T-helper 1 cell treated with Interleukin-12 subunit alpha and Interleukin-12 subunit beta and Interleukin-4 antibody, amounts not matched to agents 30 ng/mL and 1 ng/mL, for 36 hours (primary cell): ENCODE measurements around the gene MRTFB. TPM values are rescaled to one million over a fixed set of nuclear protein-coding genes. Genes with fewer than 3 reads are reported as not detected.

Experiments
- intact Hi-C: fragments of 100-400 bp; cut with micrococcal nuclease; formaldehyde crosslinking; loops from one replicate; pipeline ENCODE4 v1.15.1; 2024
- total RNA-seq: library from RNA; stranded (reverse); gene quantifications from 2 replicates; pipeline ENCODE4 v1.2.3, GENCODE V29; 2022

Gene MRTFB
- total RNA-seq, 1 donor from 2014 or later, result 21.6 TPM

- intact Hi-C loops, result no loop called here
Measured at GRCh38 chr16:14225457-14225856, 154.3 kb downstream of the MRTFB start.

- intact Hi-C loops, result no loop called here
Measured at GRCh38 chr16:14232106-14232864, 161.2 kb downstream of the MRTFB start.

GRCh38 chr16:14236401-14236800 is 165.3 kb downstream of the MRTFB start:
- intact Hi-C loops, result no loop called here

- intact Hi-C loops, result no loop called here
Measured at GRCh38 chr16:14238756-14239155, 167.6 kb downstream of the MRTFB start.

- intact Hi-C loops, result no loop called here
Measured at GRCh38 chr16:14239791-14240190, 168.7 kb downstream of the MRTFB start.

- intact Hi-C loops, result no loop called here
Measured at GRCh38 chr16:14240219-14240843, 169.2 kb downstream of the MRTFB start.

GRCh38 chr16:14240964-14241363 is 169.8 kb downstream of the MRTFB start:
- intact Hi-C loops, result no loop called here

GRCh38 chr16:14241631-14242030 is 170.5 kb downstream of the MRTFB start:
- intact Hi-C loops, result no loop called here

- intact Hi-C loops, result no loop called here
Measured at GRCh38 chr16:14242769-14243168, 171.7 kb downstream of the MRTFB start.

GRCh38 chr16:14244196-14245010 is 173.3 kb downstream of the MRTFB start:
- intact Hi-C loops, result no loop called here

GRCh38 chr16:14248791-14249190 is 177.7 kb downstream of the MRTFB start:
- intact Hi-C loops, result loop anchor here (1.0 kb wide), 5 partner anchors 37 to 352 kb away; no protein-coding TSS in a partner anchor

GRCh38 chr16:14249291-14250032 is 178.3 kb downstream of the MRTFB start:
- intact Hi-C loops, result loop anchor here (1.0 kb wide), 5 partner anchors 36 to 351 kb away; no protein-coding TSS in a partner anchor

- intact Hi-C loops, result no loop called here
Measured at GRCh38 chr16:14251419-14251818, 180.3 kb downstream of the MRTFB start.

- intact Hi-C loops, result no loop called here
Measured at GRCh38 chr16:14252860-14253259, 181.7 kb downstream of the MRTFB start.

GRCh38 chr16:14263011-14263410 is 191.9 kb downstream of the MRTFB start:
- intact Hi-C loops, result no loop called here

GRCh38 chr16:14263769-14264168 is 192.7 kb downstream of the MRTFB start:
- intact Hi-C loops, result no loop called here

- intact Hi-C loops, result no loop called here
Measured at GRCh38 chr16:14264327-14264943, 193.3 kb downstream of the MRTFB start.

- intact Hi-C loops, result no loop called here
Measured at GRCh38 chr16:14268073-14268472, 197.0 kb downstream of the MRTFB start.

- intact Hi-C loops, result no loop called here
Measured at GRCh38 chr16:14275934-14276333, 204.8 kb downstream of the MRTFB start.

GRCh38 chr16:14278749-14279148 is 207.6 kb downstream of the MRTFB start:
- intact Hi-C loops, result no loop called here

GRCh38 chr16:14280541-14280940 is 209.4 kb downstream of the MRTFB start:
- intact Hi-C loops, result no loop called here
